H1 (cell line): ENCODE results near the gene VEPH1. TPM values are rescaled to one million over a fixed set of nuclear protein-coding genes. Genes with fewer than 3 reads are reported as not detected.

ENCODE experiments used
- CTCF ChIA-PET: fragments of 300-600 bp; sonication (Branson Sonifier 250); formaldehyde crosslinking; loops from one replicate; lab custom pipeline; 2021; ENCODE audit not compliant: partially characterized antibody; lab: Charles Lee
- POLR2A ChIA-PET: fragments of 300-600 bp; sonication (Branson Sonifier 250); formaldehyde crosslinking; loops from one replicate; lab custom pipeline; 2021; ENCODE audit warnings: inconsistent platforms; ENCODE audit not compliant: partially characterized antibody; lab: Charles Lee
- DNase-seq, 2 experiments: peaks; one replicate each; pipeline versions ENCODE4 v3.0.0 to v3.0.0-alpha.2; 2010 to 2022; ENCODE audit warnings: low spot score in 2 of 2, low read depth in 1 of 2, mixed read lengths in 1 of 2
- FAIRE-seq: peaks from 2 replicates; lab custom pipeline; 2011; peaks lifted over from hg19 to GRCh38; lab: Jason Lieb, UNC
- H2AFZ ChIP-seq: 2 replicates; pipeline ENCODE4 v1.8.1; 2012; ENCODE audit warnings: low read length, inconsistent platforms
- H2AK5ac ChIP-seq: 2 replicates; pipeline ENCODE4 v1.6.1; 2013; ENCODE audit warnings: low read depth, low read length
- H2BK120ac ChIP-seq: replicated peaks from 2 replicates; pipeline ENCODE3; 2013; ENCODE audit warnings: low read depth, low read length, inconsistent platforms
- H2BK12ac ChIP-seq: 2 replicates; pipeline ENCODE4 v1.6.1; 2013; ENCODE audit warnings: low read depth, low read length
- H2BK15ac ChIP-seq: 2 replicates; pipeline ENCODE4 v1.6.1; 2013; ENCODE audit warnings: low read length
- H2BK20ac ChIP-seq: 2 replicates; pipeline ENCODE4 v1.6.1; 2013; ENCODE audit warnings: low read length
- H2BK5ac ChIP-seq: 2 replicates; pipeline ENCODE4 v1.6.1; 2013; ENCODE audit warnings: low read depth, low read length
- H3K14ac ChIP-seq: 2 replicates; pipeline ENCODE4 v1.6.1; 2013; ENCODE audit warnings: inconsistent platforms; ENCODE audit not compliant: insufficient read length
- H3K18ac ChIP-seq: 2 replicates; pipeline ENCODE4 v1.6.1; 2013; ENCODE audit warnings: low read length; ENCODE audit errors: extremely low read depth
- H3K23ac ChIP-seq: 2 replicates; pipeline ENCODE4 v1.6.1; 2013; ENCODE audit warnings: inconsistent platforms; ENCODE audit not compliant: insufficient read length
- H3K23me2 ChIP-seq: 2 replicates; pipeline ENCODE4 v1.6.1; 2013; ENCODE audit warnings: low read depth, low read length
- H3K27ac ChIP-seq: 2 replicates; pipeline ENCODE4 v1.6.1; 2011; ENCODE audit warnings: low read depth, low read length, inconsistent platforms
- H3K27me3 ChIP-seq, 4 experiments: replicated peaks in 1 of 4; 1 replicate in 1 of 4; 2 replicates in 3 of 4; pipeline versions ENCODE4 v1.6.1 to v1.8.1; 2011 to 2013; ENCODE audit warnings: low read length in 3 of 4, mild to moderate bottlenecking in 3 of 4, inconsistent platforms in 2 of 4, mixed read lengths in 2 of 4, moderate library complexity in 1 of 4; ENCODE audit not compliant: control insufficient read depth in 3 of 4, insufficient read depth in 3 of 4; ENCODE audit errors: extremely low read depth in 1 of 4
- H3K36me3 ChIP-seq, 4 experiments: 2 replicates each; pipeline versions ENCODE4 v1.6.1 to v1.8.1; 2011 to 2013; ENCODE audit warnings: mild to moderate bottlenecking in 4 of 4, low read length in 3 of 4, moderate library complexity in 2 of 4, control low read depth in 1 of 4, inconsistent platforms in 1 of 4; ENCODE audit not compliant: insufficient read depth in 4 of 4, control insufficient read depth in 2 of 4
- H3K4ac ChIP-seq: replicated peaks from 2 replicates; pipeline ENCODE3; 2013; ENCODE audit warnings: low read length, low read depth, mixed read lengths, inconsistent platforms; ENCODE audit not compliant: insufficient read length
- H3K4me1 ChIP-seq, 4 experiments: replicated peaks in 1 of 4; 1 replicate in 1 of 4; 2 replicates in 3 of 4; pipeline versions ENCODE4 v1.6.1 to v1.8.1; 2011 to 2013; ENCODE audit warnings: low read length in 3 of 4, inconsistent platforms in 2 of 4, mixed read lengths in 1 of 4; ENCODE audit not compliant: insufficient read depth in 4 of 4, control insufficient read depth in 3 of 4
- H3K4me2 ChIP-seq, 2 experiments: 2 replicates each; pipeline versions ENCODE4 v1.6.1 to v1.8.1; 2011 to 2013; ENCODE audit warnings: low read depth in 2 of 2, low read length in 2 of 2, control low read depth in 1 of 2, inconsistent platforms in 1 of 2, mild to moderate bottlenecking in 1 of 2; ENCODE audit not compliant: insufficient read depth in 1 of 2
- H3K4me3 ChIP-seq, 4 experiments: fragments of 200-600, 300-600 bp in 1 of 4; sonication (generic), shearing (Covaris generic), sonication (Bioruptor Twin) in 1 of 4; 2 replicates each; pipeline versions ENCODE4 v1.5.1 to v1.8.1; 2011 to 2016; ENCODE audit warnings: low read length in 4 of 4, low read depth in 3 of 4, control low read depth in 2 of 4, inconsistent platforms in 2 of 4, mild to moderate bottlenecking in 2 of 4, mixed read lengths in 1 of 4, moderate library complexity in 1 of 4; ENCODE audit not compliant: insufficient read depth in 2 of 4; ENCODE audit errors: extremely low read depth in 1 of 4
- H3K56ac ChIP-seq: replicated peaks from 2 replicates; pipeline ENCODE3; 2013; ENCODE audit warnings: low read depth, mild to moderate bottlenecking, mixed read lengths, low read length, inconsistent platforms; ENCODE audit not compliant: insufficient read length
- H3K79me1 ChIP-seq: 2 replicates; pipeline ENCODE4 v1.6.1; 2013; ENCODE audit warnings: low read depth, low read length, control low read depth
- H3K79me2 ChIP-seq, 2 experiments: 2 replicates each; pipeline versions ENCODE4 v1.6.1 to v1.8.1; 2012 to 2013; ENCODE audit warnings: low read length in 2 of 2, mild to moderate bottlenecking in 2 of 2, inconsistent platforms in 1 of 2; ENCODE audit not compliant: insufficient read depth in 2 of 2, control insufficient read depth in 1 of 2
- H3K9ac ChIP-seq, 4 experiments: replicated peaks in 1 of 4; 1 replicate in 1 of 4; 2 replicates in 3 of 4; pipeline versions ENCODE4 v1.6.1 to v1.8.1; 2011 to 2013; ENCODE audit warnings: low read depth in 3 of 4, low read length in 3 of 4, control low read depth in 2 of 4, mild to moderate bottlenecking in 2 of 4, moderate library complexity in 2 of 4, inconsistent platforms in 1 of 4; ENCODE audit errors: extremely low read depth in 1 of 4
- H3K9me3 ChIP-seq, 2 experiments: 2 replicates each; pipeline versions ENCODE4 v1.6.1 to v1.8.1; 2012 to 2013; ENCODE audit warnings: mild to moderate bottlenecking in 2 of 2, moderate library complexity in 2 of 2, control low read depth in 1 of 2, inconsistent platforms in 1 of 2, low read depth in 1 of 2, low read length in 1 of 2, mixed read lengths in 1 of 2; ENCODE audit not compliant: insufficient read depth in 2 of 2
- H4K20me1 ChIP-seq, 2 experiments: replicated peaks in 1 of 2; 2 replicates each; pipeline versions ENCODE3 to v1.8.1; 2011 to 2013; ENCODE audit warnings: inconsistent platforms in 2 of 2, low read length in 2 of 2, mild to moderate bottlenecking in 1 of 2; ENCODE audit not compliant: insufficient read depth in 2 of 2, control insufficient read depth in 1 of 2
- H4K5ac ChIP-seq: 2 replicates; pipeline ENCODE4 v1.6.1; 2013; ENCODE audit warnings: low read length, low read depth, mixed read lengths, inconsistent platforms; ENCODE audit not compliant: insufficient read length
- H4K8ac ChIP-seq: 2 replicates; pipeline ENCODE4 v1.8.0; 2013; ENCODE audit warnings: mild to moderate bottlenecking, moderate library complexity, low read length, inconsistent platforms; ENCODE audit not compliant: insufficient read depth; ENCODE audit errors: extremely low read depth
- H4K91ac ChIP-seq: replicated peaks from 2 replicates; pipeline ENCODE3; 2013; ENCODE audit warnings: low read length, mixed read lengths, inconsistent platforms; ENCODE audit not compliant: insufficient read length
- BCL11A ChIP-seq, 2 experiments: IDR thresholded peaks; one replicate each; pipeline ENCODE4 v1.6.1; 2011; ENCODE audit warnings: low read depth in 2 of 2, low read length in 2 of 2, mild to moderate bottlenecking in 2 of 2
- CBX8 ChIP-seq: fragments of 300-800, 300-1000 bp; sonication (generic); IDR thresholded peaks from 2 replicates; pipeline ENCODE4 v1.7.1; 2016; ENCODE audit warnings: low read depth, low read length, borderline replicate concordance
- CHD1 ChIP-seq: IDR thresholded peaks from 2 replicates; pipeline ENCODE4 v1.6.1; 2012; ENCODE audit warnings: low read depth, low read length, improper control_type of control experiment
- EZH2 ChIP-seq: fragments of 200-600 bp; sonication (generic); IDR thresholded peaks from 2 replicates; pipeline ENCODE4 v1.7.1; 2012; ENCODE audit warnings: low read depth, mild to moderate bottlenecking, moderate library complexity, low read length, inconsistent platforms; ENCODE audit not compliant: severe bottlenecking
- HDAC6 ChIP-seq: IDR thresholded peaks from one replicate; pipeline ENCODE4 v1.7.1; 2012; ENCODE audit warnings: low read depth, mild to moderate bottlenecking, inconsistent platforms, low read length, moderate library complexity
- KDM4A ChIP-seq: IDR thresholded peaks from one replicate; pipeline ENCODE4 v1.7.1; 2012; ENCODE audit warnings: low read depth, mild to moderate bottlenecking, moderate library complexity, low read length, inconsistent platforms; ENCODE audit not compliant: severe bottlenecking
- NANOG ChIP-seq: IDR thresholded peaks from 2 replicates; pipeline ENCODE4 v1.6.1; 2011; ENCODE audit warnings: low read length, low read depth, mild to moderate bottlenecking, inconsistent platforms; ENCODE audit not compliant: insufficient read depth, poor library complexity, severe bottlenecking
- NRF1 ChIP-seq: IDR thresholded peaks from 2 replicates; pipeline ENCODE4 v1.6.1; 2011; ENCODE audit warnings: mild to moderate bottlenecking, low read depth, low read length, improper control_type of control experiment
- POLR2A ChIP-seq, 2 experiments: IDR thresholded peaks; 1 replicate in 1 of 2; 2 replicates in 1 of 2; pipeline ENCODE4 v1.6.1; 2011; ENCODE audit warnings: low read depth in 2 of 2, low read length in 2 of 2, mild to moderate bottlenecking in 2 of 2; ENCODE audit errors: control extremely low read depth in 1 of 2
- SAP30 ChIP-seq: fragments of 300-600 bp; sonication (generic); IDR thresholded peaks from 2 replicates; pipeline ENCODE4 v1.7.1; 2012; ENCODE audit warnings: low read length, moderate library complexity, mild to moderate bottlenecking, inconsistent platforms; ENCODE audit not compliant: insufficient read depth, insufficient replicate concordance
- SIN3A ChIP-seq, 2 experiments: IDR thresholded peaks in 1 of 2; conservative IDR thresholded peaks in 1 of 2; 2 replicates each; pipeline ENCODE4 v1.6.1; 2011 to 2012; ENCODE audit warnings: low read length in 2 of 2, improper control_type of control experiment in 1 of 2, low read depth in 1 of 2, mild to moderate bottlenecking in 1 of 2
- SIRT6 ChIP-seq: IDR thresholded peaks from one replicate; pipeline ENCODE4 v1.7.1; 2012; ENCODE audit warnings: low read length, inconsistent platforms
- SIX5 ChIP-seq: IDR thresholded peaks from 2 replicates; pipeline ENCODE4 v1.6.1; 2011; ENCODE audit warnings: mild to moderate bottlenecking, low read depth, low read length
- SUZ12 ChIP-seq: fragments of 200-600 bp; sonication (generic); IDR thresholded peaks from 2 replicates; pipeline ENCODE4 v1.6.1; 2012; ENCODE audit warnings: mild to moderate bottlenecking, inconsistent platforms, low read length, moderate library complexity, mixed read lengths
- ZNF274 ChIP-seq: IDR thresholded peaks from 2 replicates; pipeline ENCODE4 v1.7.0; 2012; ENCODE audit warnings: low read length, borderline replicate concordance; ENCODE audit errors: extremely low read depth
- WGBS, 2 experiments: shearing (Covaris generic) in 1 of 2; methylation state at CpG; one replicate each; pipeline versions ENCODE4 v1.1.6 to v1.1.7; 2013 to 2015; ENCODE audit warnings: low lambda C conversion rate in 2 of 2, mixed read lengths in 2 of 2, inconsistent platforms in 1 of 2, low coverage in 1 of 2, missing lambda C conversion rate in 1 of 2; ENCODE audit not compliant: insufficient replicate concordance in 2 of 2, insufficient coverage in 1 of 2, insufficient read length in 1 of 2; ENCODE audit errors: extremely low coverage in 1 of 2, missing lambda C conversion rate in 1 of 2; 5-methylcytosine and 5-hydroxymethylcytosine counted together
- polyA plus RNA-seq, 7 experiments: library from polyadenylated mRNA; depleted of rRNA in 3 of 7; stranded (reverse) in 5 of 7; unstranded in 2 of 7; fragments of >200 nt in 5 of 7; fragments of 200-250 nt in 2 of 7; gene quantifications; 1 replicate in 5 of 7; 2 replicates in 1 of 7; 4 replicates in 1 of 7; pipeline versions ENCODE4 v1.2.1 to v1.2.3, GENCODE V29; 2011 to 2013; ENCODE audit warnings: missing spikeins in 2 of 7, mixed read lengths in 2 of 7
- total RNA-seq: library from RNA; stranded (reverse); fragmentation: NEBNext Ultra II Directional; extraction: Animal tissue kit (Norgen Biotek cat#: 25700); gene quantifications from 2 replicates; pipeline ENCODE4 v1.2.1, GENCODE V29; 2021

Gene VEPH1
- total and polyA plus RNA-seq, 2 of the 8 experiments (the other 6 are each of a cell fraction or from before 2014, with no cell fraction given): 12.0 to 18.3 TPM

DNA sequence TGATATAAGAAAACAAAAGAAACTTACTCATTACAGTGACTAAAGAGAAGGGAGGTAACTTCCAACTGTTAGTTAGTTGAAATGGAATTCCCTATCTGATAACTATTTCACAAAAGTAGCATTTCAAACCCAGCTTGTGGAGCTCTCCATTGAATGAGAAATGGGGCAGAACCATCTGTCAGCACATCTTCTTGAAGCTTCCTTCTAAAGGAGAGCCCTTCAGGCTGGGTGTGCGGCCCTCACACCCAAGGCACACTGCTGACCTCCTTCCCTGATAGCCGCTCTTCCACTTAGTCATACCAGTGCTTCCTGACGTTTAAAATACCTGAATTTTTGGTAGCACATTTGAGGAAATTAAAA lies 28.1 kb upstream of the VEPH1 start:
- Histone ChIP-seq H2BK5ac (no peak overlapping the region), H4K8ac (no peak overlapping the region), H3K9me3 (no peaks in the 10 kb centered on the region), H4K91ac (no peak overlapping the region), H3K4me3 (no peak overlapping the region), H3K23ac (no peak overlapping the region), H3K4me1 (peaks cover 0 to 3% (median 1%) of the 10 kb centered on the region in 4 experiments; a peak in 2 of 7 replicates), H3K4me2 (no peak overlapping the region), H2BK12ac (no peak overlapping the region), H2AFZ (no peak overlapping the region), H4K5ac (no peak overlapping the region), H3K23me2 (no peaks in the 10 kb centered on the region; the same call in 1 of the 2 replicates), H2AK5ac (no peak overlapping the region), H3K79me1 (no peaks in the 10 kb centered on the region), H3K4ac (no peak overlapping the region), H3K56ac (no peak overlapping the region), H3K27ac (no peak overlapping the region), H2BK120ac (no peak overlapping the region), H3K14ac (no peak overlapping the region), H3K79me2 (no peaks in the 10 kb centered on the region), H2BK15ac (no peak overlapping the region), H4K20me1 (no peaks in the 10 kb centered on the region), H3K18ac (no peak overlapping the region), H2BK20ac (no peak overlapping the region), H3K27me3 (no peaks in the 10 kb centered on the region), H3K9ac (no peak overlapping the region), H3K36me3 (no peaks in the 10 kb centered on the region)
- DNase-seq (no peak), FAIRE-seq (no peak)
- ChIA-PET CTCF (interaction anchor here (1.1 to 5.6 kb wide), 23 partner anchors 8 to 391 kb away, joined by 3 to 116 read pairs (median 8); no protein-coding TSS in a partner anchor), POLR2A (interaction anchor here (0.6 to 3.0 kb wide), 3 partner anchors 9 to 42 kb away, joined by 6 to 16 read pairs (median 12); no protein-coding TSS in a partner anchor)
- WGBS, 2 experiments: 94% methylated on average over 3 of the region's 3 CpGs; no CpG with 5 or more reads in 1 of the 2 experiments
- TF ChIP-seq CBX8 (no peak), BCL11A (IDR thresholded peaks at IDR 0.05; ENCODE audit: low read depth in 2 of 2, low read length in 2 of 2) (no peak), CHD1 (no peak), SIX5 (no peak), EZH2 (no peak), POLR2A (IDR thresholded peaks at IDR 0.05; ENCODE audit: control extremely low read depth in 1 of 2, low read depth in 2 of 2, low read length in 2 of 2) (no peak), SUZ12 (no peak), ZNF274 (no peak), SIRT6 (no peak), NRF1 (no peak), SAP30 (no peak), SIN3A (conservative IDR thresholded peaks at IDR 0.05 in 1 of 2, IDR thresholded peaks at IDR 0.05 in 1 of 2; ENCODE audit: low read depth in 1 of 2, low read length in 2 of 2) (no peak), KDM4A (no peak), NANOG (no peak), HDAC6 (no peak)
